Cerebellar cortex (tissue), 1 donor: ENCODE measurements around the gene NANOS1.

Experiments used
- DNase-seq: peaks from one replicate; pipeline ENCODE4 v3.0.0-alpha.2; 2015; ENCODE audit warnings: low spot score

The NANOS1 gene, protein sequence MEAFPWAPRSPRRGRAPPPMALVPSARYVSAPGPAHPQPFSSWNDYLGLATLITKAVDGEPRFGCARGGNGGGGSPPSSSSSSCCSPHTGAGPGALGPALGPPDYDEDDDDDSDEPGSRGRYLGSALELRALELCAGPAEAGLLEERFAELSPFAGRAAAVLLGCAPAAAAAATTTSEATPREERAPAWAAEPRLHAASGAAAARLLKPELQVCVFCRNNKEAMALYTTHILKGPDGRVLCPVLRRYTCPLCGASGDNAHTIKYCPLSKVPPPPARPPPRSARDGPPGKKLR

GRCh38 chr10:119029613-119030420 lies at the start of gene NANOS1:
Gene NANOS1, plus strand, starts transcription at chr10:119029714. Its CDS starts 88 bp downstream, at chr10:119029802.
- DNase-seq, result no peak

DNA sequence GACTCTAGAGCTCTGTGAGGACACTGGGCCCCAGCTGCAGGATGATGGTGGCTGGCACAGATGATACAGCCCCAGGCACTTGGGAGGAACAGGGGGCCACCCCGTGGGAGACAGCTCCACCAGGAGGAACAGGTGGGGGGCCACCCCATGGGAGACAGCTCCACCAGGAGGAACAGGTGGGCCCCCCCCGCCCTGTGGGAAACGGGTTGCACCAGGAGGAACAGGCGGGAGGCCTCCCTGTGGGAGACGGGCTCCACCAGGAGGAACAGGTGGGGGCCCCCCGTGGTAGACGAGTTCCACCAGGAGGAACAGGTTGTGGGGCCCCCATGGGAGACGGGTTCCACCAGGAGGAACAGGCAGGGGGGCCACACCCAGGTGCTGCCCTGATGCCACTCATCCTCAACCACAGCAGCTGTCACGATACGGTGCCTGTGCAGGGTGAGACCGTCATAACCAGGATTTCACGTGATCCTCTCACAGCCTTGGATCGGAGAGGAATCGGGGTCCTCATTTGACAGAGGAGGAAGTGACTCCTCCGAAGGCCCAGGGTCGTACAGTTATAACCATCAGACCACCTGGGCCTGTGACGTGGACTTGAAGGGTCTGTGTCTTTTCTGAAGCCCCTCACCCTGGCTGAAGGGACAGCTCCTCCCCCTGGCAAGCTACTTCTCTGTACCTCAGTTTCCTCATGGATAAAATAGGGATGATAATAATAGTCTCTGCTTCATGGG lies 49.2 kb upstream of the NANOS1 start:
- no peak for DNase-seq

- no peak for DNase-seq
These were observed 48.6 kb upstream of the NANOS1 start for GRCh38 chr10:118980870-118981269.

- DNase-seq, result no peak
These were observed 47.6 kb upstream of the NANOS1 start for GRCh38 chr10:118981946-118982345.

DNA sequence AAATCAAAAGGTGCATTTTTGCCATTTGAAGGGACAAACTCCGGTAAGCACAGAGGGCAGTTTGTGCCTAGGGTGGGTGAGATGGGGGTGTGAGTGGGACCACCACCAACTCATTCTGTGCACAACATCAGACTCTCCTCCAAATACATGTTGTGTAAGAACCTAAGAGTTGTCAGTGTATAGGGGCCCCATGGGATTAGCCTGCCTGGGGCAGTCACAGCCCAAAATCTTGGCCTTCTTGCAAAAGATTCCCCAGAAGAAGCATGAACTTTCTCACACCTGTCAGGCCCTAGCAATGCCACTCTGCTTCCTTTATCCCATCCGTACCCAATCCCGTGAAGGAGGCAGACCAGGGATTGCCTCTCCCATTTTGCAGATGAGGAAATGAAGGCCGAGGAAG lies 47.1 kb upstream of the NANOS1 start:
- no peak for DNase-seq

DNA sequence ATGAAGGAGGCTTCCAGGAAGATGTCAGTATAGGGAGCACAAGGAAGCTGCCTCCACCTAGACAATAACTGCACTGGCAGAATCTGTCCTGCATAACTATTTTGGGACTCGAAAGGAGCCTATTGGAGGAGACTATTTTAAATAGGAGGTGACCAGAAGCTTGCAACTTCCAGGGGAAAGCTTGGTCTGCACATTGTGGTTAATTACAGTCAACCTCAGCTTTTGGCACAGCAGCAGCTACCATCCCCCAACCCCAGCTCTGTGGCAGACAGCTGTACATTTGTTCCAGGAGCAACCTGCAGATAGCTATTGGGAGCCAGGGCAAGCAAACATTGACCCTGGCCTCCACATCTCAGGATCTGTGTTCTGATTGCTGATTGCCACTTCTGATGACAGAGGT lies 46.3 kb upstream of the NANOS1 start:
- no peak for DNase-seq

DNA sequence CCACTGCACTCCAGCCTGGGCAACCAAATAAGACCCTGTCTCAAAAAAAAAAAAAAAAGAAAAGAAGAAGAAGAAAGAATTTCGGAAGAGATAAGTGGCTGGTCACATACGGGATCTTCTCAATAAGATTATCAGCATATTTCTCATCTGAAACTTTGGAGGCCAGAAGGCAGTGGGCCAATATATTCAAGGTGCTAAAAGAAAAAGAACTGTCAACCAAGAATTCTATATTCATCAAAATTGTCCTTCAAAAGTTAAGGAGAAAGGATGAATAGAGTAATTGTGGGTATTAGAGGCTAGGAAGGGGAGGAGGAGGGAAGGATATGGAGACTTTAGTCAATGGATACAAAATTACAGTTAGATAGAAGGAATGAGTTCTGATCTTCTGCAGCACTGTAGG lies 43.9 kb upstream of the NANOS1 start:
- no peak for DNase-seq

DNA sequence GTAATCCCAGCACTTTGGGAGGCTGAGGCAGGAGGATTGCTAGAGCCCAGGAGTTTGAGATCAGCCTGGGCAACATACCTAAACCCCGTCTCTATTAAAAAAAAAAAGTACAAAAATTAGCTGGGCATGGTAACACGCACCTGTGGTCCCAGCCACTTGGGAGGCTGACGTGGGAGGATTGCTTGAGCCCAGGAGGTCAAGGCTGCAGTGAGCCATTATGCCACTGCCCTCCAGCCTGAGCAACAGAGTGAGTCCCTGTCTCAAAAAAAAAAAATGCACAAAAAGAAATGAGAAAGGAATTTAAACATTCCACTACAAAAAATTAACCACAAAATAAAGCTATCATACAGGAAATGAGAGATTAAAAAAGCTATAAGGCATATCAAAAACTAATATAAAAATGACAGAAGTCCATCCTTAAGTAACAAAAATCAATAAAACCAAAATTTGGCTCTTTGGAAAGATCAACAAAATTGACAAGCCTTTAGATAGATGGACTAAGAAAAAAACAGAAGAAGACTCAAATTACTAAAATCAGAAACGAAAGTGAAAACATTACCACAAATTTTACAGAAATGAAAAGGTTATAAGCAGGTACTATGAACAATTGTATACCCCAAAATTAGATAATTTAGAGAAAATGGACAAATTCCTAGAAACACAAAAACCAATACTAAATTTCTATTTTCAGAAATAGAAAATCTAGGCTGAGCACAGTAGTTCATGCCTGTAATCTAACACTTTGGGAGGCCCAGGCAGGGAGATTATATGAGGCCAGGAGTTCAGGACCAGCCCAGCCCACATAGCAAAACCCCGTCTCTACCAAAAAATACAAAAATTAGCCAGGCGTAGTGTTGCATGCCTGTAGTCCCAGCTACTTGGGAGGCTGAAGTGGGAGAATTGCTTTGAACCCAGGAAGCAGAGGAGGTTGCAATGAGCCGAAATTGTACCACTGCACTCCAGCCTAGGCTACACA lies 42.4 kb upstream of the NANOS1 start:
- DNase-seq, result no peak

- no peak for DNase-seq
These were observed 39.2 kb upstream of the NANOS1 start for GRCh38 chr10:118990326-118990725.

DNA sequence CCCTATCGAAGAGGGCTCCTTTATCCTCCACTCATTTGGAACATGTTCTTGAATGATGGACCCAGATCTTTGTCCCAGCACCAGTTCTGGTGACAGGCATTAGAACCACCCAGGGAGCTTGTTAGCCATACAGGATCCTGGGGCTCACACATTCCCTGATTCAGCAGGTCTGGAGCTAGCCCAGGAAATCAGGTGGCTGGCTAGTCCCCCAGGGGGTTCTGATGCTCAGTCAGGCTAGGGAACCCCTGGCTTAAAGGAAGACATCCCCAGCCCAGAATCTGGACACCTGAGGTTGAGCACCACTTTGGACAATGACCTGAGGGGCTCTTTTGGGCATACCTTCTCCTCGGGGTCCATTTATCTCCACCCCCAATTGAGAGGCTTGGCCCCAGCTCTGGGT lies 37.0 kb upstream of the NANOS1 start:
- no peak for DNase-seq

DNA sequence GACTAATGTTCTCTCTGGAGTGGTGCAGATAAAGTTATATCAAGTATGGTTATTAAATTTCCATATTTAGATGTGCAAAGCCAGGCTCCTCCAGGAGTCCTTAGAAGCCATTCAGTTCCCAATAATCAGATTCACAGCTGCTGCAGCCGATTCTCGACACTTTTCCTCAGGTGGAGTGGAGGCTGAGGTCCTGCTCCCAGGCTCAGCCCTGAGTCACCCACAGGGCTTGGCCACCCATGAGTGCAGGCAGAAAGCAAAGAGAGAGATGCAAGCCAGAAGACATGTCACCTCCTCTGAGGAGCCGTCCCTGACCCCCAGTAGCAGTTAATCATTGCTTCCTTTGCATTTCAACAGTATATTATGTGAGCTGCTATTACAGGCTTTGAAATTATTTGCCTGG lies 36.3 kb upstream of the NANOS1 start:
- no peak for DNase-seq

- DNase-seq, result no peak
These were observed 35.2 kb upstream of the NANOS1 start for GRCh38 chr10:118994321-118994720.

DNA sequence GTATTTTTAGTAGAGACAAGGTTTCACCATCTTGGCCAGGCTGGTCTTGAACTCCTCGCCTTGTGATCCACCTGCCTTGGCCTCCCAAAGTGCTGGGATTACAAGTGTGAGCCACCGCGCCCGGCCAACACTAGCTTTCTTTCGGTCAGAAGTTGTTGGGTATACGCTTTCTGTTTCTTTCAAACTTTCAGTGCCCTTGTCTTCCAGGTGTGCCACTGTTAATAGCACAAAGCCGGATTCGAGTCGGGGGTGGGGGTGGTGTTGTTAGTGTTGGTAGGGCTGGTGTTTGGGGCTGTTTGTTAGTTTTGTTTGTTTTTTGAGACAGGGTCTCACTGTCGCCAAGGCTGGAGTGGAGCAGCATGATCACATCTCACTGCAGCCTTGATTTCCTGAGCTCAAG lies 33.8 kb upstream of the NANOS1 start:
- no peak for DNase-seq

DNA sequence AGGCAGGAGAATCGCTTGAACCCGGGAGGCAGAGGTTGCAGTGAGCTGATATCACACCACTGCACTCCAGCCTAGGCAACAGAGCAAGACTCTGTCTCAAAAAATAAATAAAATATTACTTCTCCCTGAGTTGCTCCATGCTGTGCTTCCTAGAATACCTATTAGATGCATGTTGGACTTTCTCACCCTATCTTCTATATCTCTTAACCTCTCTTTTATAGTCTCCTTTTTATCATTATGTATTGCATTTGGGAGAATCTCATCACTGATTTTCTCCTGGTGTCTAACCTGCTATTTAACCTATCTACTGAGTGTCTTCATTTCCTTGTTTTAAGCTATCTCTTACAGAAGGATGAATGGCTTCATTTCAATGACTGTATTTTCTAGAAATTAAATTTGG lies 32.1 kb upstream of the NANOS1 start:
- DNase-seq, result no peak

GRCh38 chr10:118998183-118998582 lies 31.3 kb upstream of the NANOS1 start:
- DNase-seq, result no peak

DNA sequence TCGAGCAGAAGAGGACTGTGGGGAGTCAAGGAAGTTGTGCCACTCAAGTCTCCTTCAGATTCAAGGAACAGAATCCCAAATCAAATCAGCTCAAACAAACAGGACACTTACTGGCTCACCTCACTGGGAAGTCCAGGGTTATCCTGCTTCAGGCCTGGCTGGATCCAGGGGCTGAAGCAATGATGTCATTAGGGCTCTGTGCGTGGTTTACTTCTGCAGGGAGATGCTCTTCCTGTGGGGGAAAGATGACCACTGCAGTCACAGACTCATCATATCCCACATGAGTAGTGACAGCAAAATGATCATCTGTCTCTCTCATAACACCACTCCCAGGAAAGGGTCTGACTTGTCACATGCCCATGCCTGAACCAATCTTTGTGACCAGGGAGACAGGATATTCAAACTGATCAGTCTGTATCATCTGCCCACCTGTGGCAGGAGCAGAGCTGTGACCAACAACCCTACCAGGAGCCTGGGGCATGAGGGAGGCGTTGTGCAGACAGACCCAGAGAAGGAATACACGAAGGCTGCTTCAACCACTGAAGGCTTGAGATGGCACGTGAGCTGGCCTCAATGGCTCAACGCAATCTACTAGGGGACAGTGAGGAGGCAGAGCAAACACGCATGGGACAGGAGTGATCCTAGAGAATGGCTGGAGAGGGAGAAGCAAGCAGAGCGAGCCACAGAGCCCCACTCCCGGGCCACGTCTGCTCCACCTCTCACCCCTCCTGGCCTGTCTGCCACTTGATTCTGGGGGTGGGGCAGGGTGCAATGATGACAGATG lies 27.6 kb upstream of the NANOS1 start:
- no peak for DNase-seq

- no peak for DNase-seq
These were observed 25.8 kb upstream of the NANOS1 start for GRCh38 chr10:119003572-119004289.

DNA sequence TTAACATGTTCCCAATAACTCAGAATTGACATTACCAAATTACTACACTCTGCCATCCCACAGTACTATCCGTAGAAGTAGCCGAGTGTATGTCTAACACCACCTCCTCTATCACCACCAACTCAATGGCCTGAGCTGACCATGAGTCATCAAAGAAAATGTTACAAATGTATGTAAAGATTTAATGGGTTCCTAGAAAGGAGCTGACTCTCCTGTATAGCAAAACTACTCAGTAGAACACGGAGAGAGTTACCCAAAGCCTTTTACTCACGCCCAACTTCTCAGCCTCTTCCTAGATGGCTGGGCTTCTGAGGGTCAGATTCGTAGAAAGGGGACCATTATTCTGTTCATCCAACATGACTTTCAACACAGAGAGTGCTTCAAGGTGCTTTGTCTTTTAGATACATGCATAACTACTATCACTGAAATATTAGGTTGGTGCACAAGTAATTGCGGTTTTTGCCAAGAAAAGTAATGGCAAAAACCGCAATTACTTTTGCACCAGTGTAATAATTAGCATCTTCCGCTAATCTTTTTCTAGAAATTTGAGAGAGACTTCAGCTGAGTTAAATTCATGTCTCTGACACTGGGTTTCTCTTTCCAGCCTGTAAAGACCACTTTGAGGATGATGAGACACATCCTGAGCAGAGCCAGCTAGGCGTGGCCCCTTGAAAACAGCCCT lies 24.0 kb upstream of the NANOS1 start:
- no peak for DNase-seq

GRCh38 chr10:119006451-119007210 lies 22.9 kb upstream of the NANOS1 start:
- DNase-seq, result peak; percentile 32
